ENCODE results near the gene SLC46A2.

The SLC46A2 gene

GRCh38 chr9:112890106-112891081 lies at the start of gene SLC46A2:
Gene SLC46A2, minus strand, starts transcription at chr9:112890876. Its CDS starts 195 bp downstream, at chr9:112890681.
- H3K27me3 ChIP-seq (ENCODE audit: control insufficient read depth, insufficient read depth, low read length): peaks cover 27% of the 10 kb centered on the region
- H3K9me3 ChIP-seq (ENCODE audit: control insufficient read depth, low read length): no peaks in the 10 kb centered on the region
- H3K36me3 ChIP-seq (ENCODE audit: control insufficient read depth, insufficient read depth, low read length): no peaks in the 10 kb centered on the region
- H3K9ac ChIP-seq (ENCODE audit: low read length): no peak within 1 kb of the TSS
- H3K4me3 ChIP-seq (ENCODE audit: low read length): peak within 1 kb of the TSS; percentile 19
- H3K4me1 ChIP-seq (ENCODE audit: control insufficient read depth, insufficient read depth, low read length): peaks cover 6% of the 10 kb centered on the region

- Histone ChIP-seq H3K9ac (ENCODE audit: low read length) (no peak overlapping the region), H3K27me3 (ENCODE audit: control insufficient read depth, insufficient read depth, low read length) (peaks cover 14% of the 10 kb centered on the region), H3K9me3 (ENCODE audit: control insufficient read depth, low read length) (no peaks in the 10 kb centered on the region), H3K4me1 (ENCODE audit: control insufficient read depth, insufficient read depth, low read length) (no peaks in the 10 kb centered on the region), H3K4me3 (ENCODE audit: low read length) (no peak overlapping the region), H3K36me3 (ENCODE audit: control insufficient read depth, insufficient read depth, low read length) (no peaks in the 10 kb centered on the region)
Measured at GRCh38 chr9:112939418-112939817, 48.7 kb upstream of the SLC46A2 start.

DNA sequence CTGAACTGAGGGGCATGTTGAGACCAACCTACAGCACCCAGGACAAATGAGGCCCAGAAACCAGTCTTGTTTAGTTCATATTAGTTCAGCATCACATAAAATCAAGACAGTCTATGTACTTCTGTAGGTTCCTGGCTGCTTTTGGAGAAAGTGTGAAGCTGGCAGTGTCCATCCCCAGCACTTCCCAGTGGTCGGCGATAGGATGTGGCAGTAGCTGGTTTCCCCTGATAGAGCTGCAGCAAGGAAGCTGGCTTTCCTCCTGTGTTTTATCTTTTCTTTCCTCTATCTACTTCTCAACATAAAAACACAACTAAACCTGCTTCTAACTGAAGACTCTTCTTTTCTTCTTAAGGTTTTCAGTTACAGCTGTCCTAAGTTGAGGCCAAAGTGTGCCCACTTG lies 43.0 kb upstream of the SLC46A2 start:
- H3K4me1 ChIP-seq (ENCODE audit: control insufficient read depth, insufficient read depth, low read length): no peaks in the 10 kb centered on the region

DNA sequence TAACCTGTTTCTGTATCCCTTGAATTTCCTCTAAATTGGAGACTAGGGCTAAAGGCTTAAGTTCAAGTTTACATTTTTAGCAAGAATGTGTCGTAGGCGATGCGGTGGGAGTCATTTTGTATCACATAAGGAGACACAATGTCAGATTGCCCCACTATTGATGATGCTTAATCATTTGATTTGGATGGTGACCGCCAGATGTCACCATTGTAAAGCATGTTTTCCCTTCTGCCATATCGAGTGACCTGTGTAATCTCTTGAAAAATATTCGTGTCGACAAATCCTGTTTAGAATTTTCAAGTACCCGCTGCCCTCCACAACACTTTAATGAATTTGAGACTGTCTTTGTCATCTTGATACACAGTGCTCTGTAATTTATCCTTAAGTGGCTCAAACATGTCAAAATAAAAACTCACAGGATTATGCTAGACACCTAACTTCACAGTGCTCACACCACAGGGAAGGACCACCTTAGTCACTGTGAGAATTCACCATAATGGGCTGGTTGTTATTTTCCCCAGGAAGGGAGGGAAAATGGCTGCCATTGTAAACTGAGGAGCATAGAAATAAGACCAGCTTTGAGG lies 34.5 kb upstream of the SLC46A2 start:
- Histone ChIP-seq H3K9me3 (ENCODE audit: control insufficient read depth, low read length) (no peaks in the 10 kb centered on the region), H3K9ac (ENCODE audit: low read length) (no peak overlapping the region), H3K36me3 (ENCODE audit: control insufficient read depth, insufficient read depth, low read length) (no peaks in the 10 kb centered on the region), H3K4me3 (ENCODE audit: low read length) (no peak overlapping the region), H3K4me1 (ENCODE audit: control insufficient read depth, insufficient read depth, low read length) (no peaks in the 10 kb centered on the region), H3K27me3 (ENCODE audit: control insufficient read depth, insufficient read depth, low read length) (peaks cover 5% of the 10 kb centered on the region)

More for the DNA sequence above, 43.0 kb upstream of the SLC46A2 start:
- Histone ChIP-seq H3K9ac (ENCODE audit: low read length) (no peak overlapping the region), H3K9me3 (ENCODE audit: control insufficient read depth, low read length) (no peaks in the 10 kb centered on the region), H3K36me3 (ENCODE audit: control insufficient read depth, insufficient read depth, low read length) (no peaks in the 10 kb centered on the region), H3K4me3 (ENCODE audit: low read length) (no peak overlapping the region), H3K27me3 (ENCODE audit: control insufficient read depth, insufficient read depth, low read length) (peaks cover 10% of the 10 kb centered on the region)

DNA sequence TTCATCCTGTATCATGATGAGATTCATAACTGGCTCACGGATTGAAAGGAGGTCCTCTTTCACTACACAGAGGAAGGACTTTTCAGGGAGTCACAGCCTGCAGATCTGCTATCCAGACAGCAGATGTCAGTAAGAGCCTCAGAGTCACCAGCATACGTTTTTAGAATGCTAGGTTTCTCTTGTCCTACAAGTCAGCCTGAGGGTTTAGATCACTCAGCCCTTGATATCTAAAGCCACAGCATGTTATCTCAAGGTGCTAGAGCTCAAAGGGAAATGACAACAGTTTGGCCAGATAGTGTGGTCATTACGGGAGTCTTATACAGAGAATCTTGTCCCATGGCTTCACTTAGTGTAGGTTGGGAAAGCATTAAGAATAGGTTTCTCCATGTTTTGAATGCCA lies 30.9 kb upstream of the SLC46A2 start:
- Histone ChIP-seq H3K4me1 (ENCODE audit: control insufficient read depth, insufficient read depth, low read length) (peaks cover 16% of the 10 kb centered on the region), H3K9ac (ENCODE audit: low read length) (no peak overlapping the region), H3K27me3 (ENCODE audit: control insufficient read depth, insufficient read depth, low read length) (peaks cover 5% of the 10 kb centered on the region), H3K36me3 (ENCODE audit: control insufficient read depth, insufficient read depth, low read length) (no peaks in the 10 kb centered on the region), H3K9me3 (ENCODE audit: control insufficient read depth, low read length) (no peaks in the 10 kb centered on the region), H3K4me3 (ENCODE audit: low read length) (no peak overlapping the region)

GRCh38 chr9:112917987-112918362 lies 27.3 kb upstream of the SLC46A2 start:
- no peaks in the 10 kb centered on the region for H3K36me3 ChIP-seq (ENCODE audit: control insufficient read depth, insufficient read depth, low read length)

DNA sequence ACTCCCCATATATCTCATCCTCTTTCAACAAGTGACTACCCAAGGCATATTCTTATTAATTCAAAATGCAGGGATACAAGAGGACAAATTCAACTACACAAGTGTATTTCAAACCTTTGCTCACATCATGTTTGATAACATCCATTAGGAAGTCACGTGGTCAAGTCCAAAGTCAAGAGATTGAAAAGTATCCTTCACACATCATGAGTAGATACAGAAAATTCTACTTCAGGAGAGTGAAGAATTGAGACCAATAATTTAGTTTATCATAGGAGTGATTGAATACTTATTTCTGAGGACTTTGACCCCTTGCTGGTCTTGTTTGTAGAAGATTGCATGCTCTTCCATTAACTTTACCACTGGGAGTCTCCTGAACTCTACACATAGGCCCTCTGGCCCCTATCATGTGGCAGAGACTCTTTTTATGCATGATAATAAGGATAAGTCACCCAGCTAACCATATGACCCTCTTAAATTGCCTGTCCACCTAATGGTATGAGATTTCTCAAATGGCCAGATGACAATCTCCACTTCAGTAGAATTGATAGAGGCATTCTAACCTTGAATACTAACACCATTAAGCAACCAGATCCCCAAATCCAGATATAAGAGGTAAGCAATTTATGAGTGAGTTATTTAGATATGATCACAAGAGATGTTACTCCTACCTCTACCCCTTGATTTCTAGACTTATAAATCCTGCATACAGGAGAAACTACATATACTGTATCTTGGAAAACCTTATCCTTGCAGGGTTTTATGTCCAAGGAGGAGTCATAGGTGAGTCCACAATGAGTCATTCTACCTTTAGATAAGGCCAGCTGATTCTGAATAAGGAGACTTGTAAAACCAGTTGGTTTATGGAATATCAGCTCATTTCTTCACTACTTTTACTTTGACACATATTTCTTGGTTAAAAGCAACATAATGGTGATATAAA lies 26.6 kb upstream of the SLC46A2 start:
- no peaks in the 10 kb centered on the region for H3K9me3 ChIP-seq (ENCODE audit: control insufficient read depth, low read length)
- H3K4me1 ChIP-seq (ENCODE audit: control insufficient read depth, insufficient read depth, low read length): peaks cover 23% of the 10 kb centered on the region
- no peaks in the 10 kb centered on the region for H3K36me3 ChIP-seq (ENCODE audit: control insufficient read depth, insufficient read depth, low read length)
- H3K4me3 ChIP-seq (ENCODE audit: low read length): no peak overlapping the region
- H3K9ac ChIP-seq (ENCODE audit: low read length): no peak overlapping the region
- no peaks in the 10 kb centered on the region for H3K27me3 ChIP-seq (ENCODE audit: control insufficient read depth, insufficient read depth, low read length)

More at GRCh38 chr9:112917987-112918362, 27.3 kb upstream of the SLC46A2 start:
- H3K9ac ChIP-seq (ENCODE audit: low read length): no peak overlapping the region
- H3K27me3 ChIP-seq (ENCODE audit: control insufficient read depth, insufficient read depth, low read length): no peaks in the 10 kb centered on the region
- H3K9me3 ChIP-seq (ENCODE audit: control insufficient read depth, low read length): no peaks in the 10 kb centered on the region
- H3K4me1 ChIP-seq (ENCODE audit: control insufficient read depth, insufficient read depth, low read length): peaks cover 23% of the 10 kb centered on the region
- no peak overlapping the region for H3K4me3 ChIP-seq (ENCODE audit: low read length)

- Histone ChIP-seq H3K36me3 (ENCODE audit: control insufficient read depth, insufficient read depth, low read length) (no peaks in the 10 kb centered on the region), H3K4me3 (ENCODE audit: low read length) (no peak overlapping the region), H3K9me3 (ENCODE audit: control insufficient read depth, low read length) (no peaks in the 10 kb centered on the region), H3K27me3 (ENCODE audit: control insufficient read depth, insufficient read depth, low read length) (no peaks in the 10 kb centered on the region), H3K9ac (ENCODE audit: low read length) (no peak overlapping the region), H3K4me1 (ENCODE audit: control insufficient read depth, insufficient read depth, low read length) (peaks cover 23% of the 10 kb centered on the region)
Measured at GRCh38 chr9:112914524-112914923, 23.8 kb upstream of the SLC46A2 start.

- Histone ChIP-seq H3K27me3 (ENCODE audit: control insufficient read depth, insufficient read depth, low read length) (no peaks in the 10 kb centered on the region), H3K9ac (ENCODE audit: low read length) (no peak overlapping the region), H3K36me3 (ENCODE audit: control insufficient read depth, insufficient read depth, low read length) (no peaks in the 10 kb centered on the region), H3K9me3 (ENCODE audit: control insufficient read depth, low read length) (no peaks in the 10 kb centered on the region), H3K4me3 (ENCODE audit: low read length) (no peak overlapping the region), H3K4me1 (ENCODE audit: control insufficient read depth, insufficient read depth, low read length) (peaks cover 20% of the 10 kb centered on the region)
Measured at GRCh38 chr9:112913326-112913725, 22.6 kb upstream of the SLC46A2 start.

DNA sequence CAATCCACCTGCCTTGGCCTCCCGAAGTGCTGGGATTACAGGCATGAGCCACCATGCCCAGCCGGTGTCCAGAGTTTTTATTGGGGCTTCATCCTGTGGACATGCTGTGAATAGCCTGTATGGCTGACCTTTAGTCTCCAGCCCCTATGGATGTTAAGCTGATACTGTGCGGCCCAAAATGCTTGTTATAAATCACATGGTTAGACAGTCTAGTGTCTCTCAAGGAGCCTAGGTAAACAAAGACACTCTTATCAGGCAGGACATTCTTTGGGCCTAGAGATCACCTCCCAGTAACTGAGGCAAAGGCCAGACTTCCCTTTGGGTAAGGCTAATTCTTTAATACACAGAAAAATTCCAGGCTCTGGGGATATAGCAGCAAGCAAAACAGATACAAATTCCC lies 22.0 kb upstream of the SLC46A2 start:
- Histone ChIP-seq H3K9ac (ENCODE audit: low read length) (no peak overlapping the region), H3K4me3 (ENCODE audit: low read length) (no peak overlapping the region), H3K4me1 (ENCODE audit: control insufficient read depth, insufficient read depth, low read length) (peaks cover 15% of the 10 kb centered on the region), H3K36me3 (ENCODE audit: control insufficient read depth, insufficient read depth, low read length) (no peaks in the 10 kb centered on the region), H3K27me3 (ENCODE audit: control insufficient read depth, insufficient read depth, low read length) (no peaks in the 10 kb centered on the region), H3K9me3 (ENCODE audit: control insufficient read depth, low read length) (no peaks in the 10 kb centered on the region)

- H3K27me3 ChIP-seq (ENCODE audit: control insufficient read depth, insufficient read depth, low read length): no peaks in the 10 kb centered on the region
- peaks cover 8% of the 10 kb centered on the region for H3K4me1 ChIP-seq (ENCODE audit: control insufficient read depth, insufficient read depth, low read length)
- no peaks in the 10 kb centered on the region for H3K9me3 ChIP-seq (ENCODE audit: control insufficient read depth, low read length)
- H3K9ac ChIP-seq (ENCODE audit: low read length): no peak overlapping the region
- H3K4me3 ChIP-seq (ENCODE audit: low read length): no peak overlapping the region
- no peaks in the 10 kb centered on the region for H3K36me3 ChIP-seq (ENCODE audit: control insufficient read depth, insufficient read depth, low read length)
Measured at GRCh38 chr9:112911736-112912135, 21.1 kb upstream of the SLC46A2 start.
